Stimulated activated CD8-positive, alpha-beta memory T cell treated with anti-CD3 and anti-CD28 coated beads, Interleukin-15, amount 100 ng/mL, for 24 hours (primary cell): ENCODE data around the gene KSR2.

Source experiments
- DNase-seq: peaks from one replicate; pipeline ENCODE4 v3.0.0-alpha.2; 2020; ENCODE audit warnings: low read depth

The KSR2 gene

DNA sequence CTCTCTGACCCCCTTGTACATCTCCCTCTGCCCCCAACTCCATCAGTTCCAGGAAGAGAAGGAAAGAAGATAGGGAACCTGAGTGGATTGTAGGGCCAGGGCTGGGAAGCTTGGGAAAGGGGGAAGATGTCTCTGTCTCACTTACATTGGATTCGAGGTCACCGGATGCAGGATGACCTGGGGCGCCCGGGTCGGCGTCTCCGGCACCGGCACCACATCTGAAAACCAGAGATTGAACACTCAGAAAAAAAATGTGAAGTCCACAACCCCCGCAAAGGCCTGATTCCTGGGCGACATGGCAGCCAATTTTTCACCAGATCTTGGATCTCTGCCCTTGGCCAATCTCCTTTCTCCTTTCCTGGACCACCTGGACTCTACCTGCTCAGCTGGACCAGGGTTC lies 438.0 kb downstream of the KSR2 start:
- no peak for DNase-seq

DNA sequence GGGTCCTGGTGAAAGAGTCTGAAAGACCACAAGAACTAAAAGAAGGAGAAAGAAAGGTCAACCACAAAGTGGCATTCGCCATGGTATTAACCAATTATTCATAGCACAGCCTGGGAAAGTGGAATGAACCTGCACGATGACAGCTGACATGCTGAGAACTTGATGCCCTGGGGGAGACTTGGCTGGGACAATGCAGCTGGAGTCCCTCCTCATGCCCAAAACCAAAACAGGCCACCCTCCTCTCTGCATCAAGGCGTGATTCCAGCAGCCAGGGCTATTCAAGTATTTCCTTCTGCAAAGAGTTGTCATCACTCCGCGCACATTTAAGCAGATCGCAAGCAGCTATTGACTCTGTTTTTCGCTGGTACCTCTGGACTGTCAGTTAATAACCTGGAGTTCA lies 440.3 kb downstream of the KSR2 start:
- DNase-seq, result no peak

DNA sequence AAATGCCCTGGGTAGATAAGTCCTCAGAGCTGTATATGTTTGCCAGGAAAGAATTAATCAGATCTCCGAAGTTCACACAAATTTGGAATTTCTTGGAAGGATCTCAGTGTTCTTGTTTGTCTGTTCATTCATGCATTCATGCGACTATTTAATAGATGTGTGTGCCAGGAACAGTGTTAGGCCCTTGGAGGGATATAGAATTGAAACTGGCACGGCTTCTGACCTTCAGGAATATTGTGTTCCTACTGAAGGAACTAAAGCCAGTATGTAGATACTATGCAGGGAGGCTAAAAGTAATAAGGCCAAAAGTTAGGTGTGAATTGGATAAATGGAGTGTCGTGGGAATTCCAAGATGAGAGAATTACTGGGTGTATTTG lies 441.3 kb downstream of the KSR2 start:
- no peak for DNase-seq

DNA sequence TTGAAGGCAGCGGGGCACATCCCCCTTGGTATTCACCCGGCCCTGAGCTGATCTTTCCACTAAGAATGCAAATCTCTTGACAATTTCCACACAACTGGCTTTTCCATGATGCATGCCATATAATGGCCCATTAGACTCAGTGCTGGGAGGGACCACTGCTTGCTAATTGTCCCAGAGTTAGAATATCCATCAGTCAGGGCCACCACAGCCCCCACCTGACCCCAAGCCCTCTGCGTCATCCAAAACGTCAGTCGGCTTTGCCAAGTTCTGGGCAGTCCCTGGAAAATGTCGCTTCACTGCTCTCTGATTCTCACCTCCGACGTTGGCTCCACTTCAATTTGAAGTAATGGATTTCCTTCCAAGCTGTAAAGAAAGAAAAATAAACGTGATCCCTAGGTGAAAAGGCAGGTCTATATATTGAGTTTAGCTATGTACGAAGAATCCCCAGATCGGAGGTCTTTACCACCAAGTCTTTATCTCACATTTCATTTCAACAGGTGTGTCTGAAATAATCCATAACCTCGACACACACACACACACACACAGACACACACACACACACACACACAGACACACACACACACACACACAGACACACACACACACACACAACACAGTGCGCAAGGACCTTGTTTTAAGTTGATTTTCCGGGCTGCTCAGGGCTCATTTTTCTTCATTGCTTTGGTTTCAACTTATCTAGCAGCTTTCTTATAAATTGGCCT lies 441.9 kb downstream of the KSR2 start:
- DNase-seq, result no peak

DNA sequence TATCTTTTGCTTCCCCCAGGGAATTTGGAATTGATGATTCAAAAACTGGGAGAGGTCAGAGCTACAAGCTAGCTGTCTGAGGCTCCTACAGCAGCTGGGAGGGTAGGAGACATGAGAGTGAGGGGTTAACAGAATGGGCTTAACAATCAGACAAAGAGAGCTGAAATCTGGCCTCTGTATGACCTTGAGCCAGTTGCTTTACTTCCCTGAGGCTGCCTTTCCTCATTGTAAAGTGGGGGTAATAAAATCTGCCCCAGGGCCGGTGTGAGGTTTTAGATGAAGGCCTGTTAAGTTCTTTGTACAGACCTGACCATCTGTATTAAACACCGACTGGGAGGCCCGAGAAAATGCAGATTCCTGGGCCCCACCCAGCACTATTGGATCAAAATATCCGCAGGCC lies 443.0 kb downstream of the KSR2 start:
- DNase-seq, result no peak

DNA sequence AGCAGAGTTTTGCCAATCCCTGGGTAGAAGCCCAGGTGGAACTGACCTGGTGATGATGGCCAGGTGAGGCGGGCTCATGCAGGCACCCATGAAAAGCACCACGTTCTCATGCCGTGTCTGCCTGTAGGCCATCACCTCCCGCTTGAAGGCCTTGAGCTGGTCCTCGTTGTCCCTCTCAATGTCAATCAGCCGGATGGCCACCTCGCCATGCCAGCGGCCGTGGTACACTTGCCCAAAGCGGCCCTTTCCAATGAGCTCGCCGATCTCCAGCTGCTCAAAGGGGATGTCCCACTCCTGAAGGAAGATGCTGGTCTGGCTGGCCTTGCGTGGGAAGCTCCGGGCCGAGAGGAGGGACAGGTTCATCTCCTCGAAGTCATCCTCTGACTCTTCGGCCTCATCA lies 444.0 kb downstream of the KSR2 start:
- no peak for DNase-seq

DNA sequence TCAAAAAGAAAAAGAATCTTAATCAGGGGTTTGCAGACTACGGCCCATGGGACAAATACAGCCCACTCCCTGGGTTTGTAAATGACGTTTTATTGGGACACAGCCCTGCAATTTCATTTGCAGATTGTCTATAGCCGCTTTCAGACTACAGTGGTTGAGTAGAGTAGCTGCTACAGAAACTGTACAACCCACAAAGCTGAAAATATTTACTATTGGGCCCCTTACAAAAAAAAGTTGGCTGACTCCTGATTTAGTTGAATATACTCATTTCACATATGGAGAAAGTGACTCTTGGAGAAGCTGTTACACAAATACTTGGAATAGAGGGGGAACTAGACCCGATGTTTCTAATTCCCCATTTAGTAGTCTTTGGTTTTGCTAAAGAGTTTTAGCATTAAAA lies 444.8 kb downstream of the KSR2 start:
- no peak for DNase-seq

DNA sequence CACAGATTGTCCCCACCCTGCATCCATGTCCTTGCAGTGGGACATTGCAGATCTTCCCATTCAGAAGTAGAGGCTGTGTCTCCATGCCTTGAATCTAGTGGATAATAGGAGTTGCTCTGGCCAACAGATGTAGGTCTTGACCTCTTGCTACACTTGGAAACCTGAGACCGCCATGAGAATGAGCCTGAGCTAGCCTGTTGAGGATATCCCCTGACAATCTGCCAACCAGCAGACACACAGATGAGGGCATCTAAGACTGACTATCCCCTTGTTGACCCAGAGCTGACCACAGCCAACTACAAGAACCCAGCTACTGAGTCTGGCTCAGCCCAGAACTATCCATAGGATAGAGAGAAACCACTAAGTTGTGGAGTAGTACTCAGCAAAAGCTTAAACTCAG lies 446.2 kb downstream of the KSR2 start:
- DNase-seq, result no peak

DNA sequence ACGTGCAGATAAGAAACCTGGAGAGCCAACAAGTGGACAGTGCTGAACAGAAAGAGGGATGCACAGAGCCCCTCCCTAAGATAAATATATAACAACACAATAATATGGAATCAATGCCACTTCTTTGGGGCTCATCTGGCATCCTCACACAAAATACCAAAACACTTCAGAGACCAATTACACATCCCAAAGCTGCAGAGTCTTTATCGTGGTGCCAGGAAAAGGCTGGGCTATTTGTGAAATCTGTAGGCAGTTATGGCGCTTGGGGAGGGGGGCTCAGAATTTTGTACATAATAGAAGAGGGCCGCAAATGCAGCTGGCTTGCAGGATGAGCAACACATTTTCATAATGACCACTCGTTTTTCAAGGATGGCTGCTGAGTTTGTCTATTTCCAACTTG lies 446.9 kb downstream of the KSR2 start:
- DNase-seq, result no peak

DNA sequence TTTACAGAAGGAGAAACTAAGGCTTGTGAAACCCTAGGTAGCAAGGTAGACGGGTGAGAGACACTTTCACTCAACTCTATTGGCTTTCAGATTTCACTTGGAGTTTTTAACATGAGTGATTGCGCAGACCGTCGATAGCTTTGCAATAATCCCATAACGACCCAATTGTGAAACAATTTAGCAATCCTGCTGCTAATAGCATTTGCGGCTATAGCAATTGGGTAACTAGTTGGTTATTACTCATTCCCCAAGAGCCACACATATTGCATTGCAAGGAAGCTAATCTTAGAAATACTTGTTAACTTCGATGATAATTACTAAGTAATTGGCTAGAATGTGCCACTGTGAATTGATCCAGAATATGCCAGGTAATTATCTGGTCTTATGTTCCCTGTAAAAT lies 447.4 kb downstream of the KSR2 start:
- DNase-seq, result no peak

DNA sequence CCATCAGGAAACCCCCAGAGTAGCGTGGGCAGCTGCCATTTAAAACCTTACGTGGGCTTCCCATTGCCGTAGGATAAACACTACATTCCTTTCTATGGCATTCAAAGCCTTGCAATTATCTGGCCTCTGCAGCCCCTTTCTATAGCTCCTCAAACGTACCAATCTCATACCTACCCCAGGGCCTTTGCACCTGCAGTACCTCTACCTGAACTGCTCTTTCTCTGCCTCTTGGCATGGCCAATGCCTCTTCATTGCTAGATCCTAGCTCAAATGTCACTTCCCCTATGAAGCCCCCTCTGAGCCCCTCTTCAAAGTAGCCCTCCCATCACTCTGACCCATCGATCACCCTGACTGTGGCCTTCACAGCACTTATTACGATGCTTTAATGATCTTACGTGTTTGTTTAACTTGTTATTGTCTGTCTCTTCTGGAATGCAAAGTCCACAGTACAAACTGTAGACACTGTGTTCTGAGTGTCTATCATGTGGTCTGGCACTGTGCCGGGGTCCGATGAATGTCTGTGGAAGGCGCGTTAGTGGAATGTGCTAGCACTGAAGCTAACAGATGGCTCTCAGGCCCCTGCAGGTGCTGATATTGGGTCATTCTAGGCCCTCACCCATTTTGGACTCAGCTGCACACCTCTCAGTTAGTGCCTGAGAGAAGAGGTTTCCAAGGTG lies 450.1 kb downstream of the KSR2 start:
- no peak for DNase-seq

DNA sequence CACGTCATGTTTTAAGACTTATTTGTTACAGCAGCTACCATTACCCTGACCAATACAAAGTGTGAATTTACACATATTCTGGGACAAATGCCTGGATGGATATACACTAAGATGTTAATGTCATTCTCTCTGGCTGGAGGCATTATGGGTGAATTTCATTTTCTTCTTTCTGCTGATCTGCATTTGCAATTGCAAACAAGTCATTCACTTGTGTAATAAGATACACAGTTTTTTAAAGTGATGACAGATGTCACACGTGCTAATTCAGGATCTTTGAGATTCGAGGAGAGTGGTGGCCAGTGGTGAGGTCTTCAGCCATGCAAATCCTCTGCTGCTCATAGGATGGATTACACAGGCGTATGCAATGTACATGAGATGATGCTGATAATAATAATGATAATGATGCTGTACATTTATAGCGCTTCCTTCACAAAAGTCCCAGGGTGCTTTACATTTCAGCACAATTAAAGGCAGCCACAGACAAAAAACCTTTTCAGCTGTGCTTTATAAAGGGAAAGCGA lies 451.5 kb downstream of the KSR2 start:
- DNase-seq, result no peak

DNA sequence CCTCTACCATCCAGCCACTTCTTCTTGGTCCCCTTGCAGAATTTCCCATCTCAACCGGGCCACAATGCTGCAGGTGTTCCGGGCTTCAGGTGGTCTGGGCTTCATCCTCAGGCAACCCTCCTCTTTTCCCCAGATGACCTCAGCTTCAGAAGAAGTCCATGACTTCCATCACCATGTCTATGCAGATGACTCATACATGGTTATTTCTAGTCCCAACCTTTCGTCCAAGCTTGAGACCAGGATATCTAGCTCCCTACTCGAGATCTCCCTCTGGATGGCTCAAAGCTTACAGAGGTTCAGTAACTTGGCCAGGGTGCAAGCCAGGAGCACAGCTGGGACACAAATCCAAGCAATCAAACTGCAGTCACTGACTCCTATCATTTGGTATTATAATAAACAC lies 452.8 kb downstream of the KSR2 start:
- no peak for DNase-seq

DNA sequence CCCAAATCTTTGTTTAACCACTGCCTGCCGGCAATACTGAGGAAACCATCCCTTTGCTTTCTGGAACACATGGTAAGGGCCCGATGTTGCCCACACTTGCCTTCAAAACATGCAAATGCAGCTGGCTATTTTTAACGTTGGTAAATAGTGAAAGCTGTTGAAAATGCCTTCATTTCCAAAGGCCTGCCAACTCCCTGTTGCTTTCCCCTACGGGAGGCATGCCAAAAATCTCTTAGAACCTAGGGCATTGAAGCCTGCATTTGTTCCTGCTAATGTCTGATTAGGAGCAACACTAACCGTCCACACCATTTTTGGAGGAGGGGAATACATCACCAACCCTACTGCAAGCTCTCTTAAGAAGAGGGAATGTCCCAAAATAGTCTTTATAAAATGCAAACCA lies 454.8 kb downstream of the KSR2 start:
- DNase-seq, result no peak

DNA sequence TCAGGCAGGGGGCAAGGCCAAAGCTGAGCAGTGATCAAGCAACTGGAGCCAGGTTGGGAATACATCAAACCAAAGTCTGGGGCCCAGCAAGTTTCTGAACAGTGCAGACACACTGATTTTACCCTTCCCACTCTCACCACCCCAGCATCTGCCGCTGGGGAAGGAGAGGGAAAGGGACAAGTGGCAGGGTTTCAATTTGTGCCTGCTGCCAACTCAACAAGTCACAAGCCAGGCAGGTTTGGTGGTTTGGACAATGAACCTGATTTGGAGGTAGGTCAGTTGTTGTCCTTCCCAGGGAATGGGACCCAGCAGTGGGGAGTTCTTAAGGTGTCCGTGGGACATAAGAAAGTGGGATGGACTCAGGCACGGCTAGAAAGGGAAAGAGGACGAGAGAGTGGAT lies 455.4 kb downstream of the KSR2 start:
- no peak for DNase-seq

DNA sequence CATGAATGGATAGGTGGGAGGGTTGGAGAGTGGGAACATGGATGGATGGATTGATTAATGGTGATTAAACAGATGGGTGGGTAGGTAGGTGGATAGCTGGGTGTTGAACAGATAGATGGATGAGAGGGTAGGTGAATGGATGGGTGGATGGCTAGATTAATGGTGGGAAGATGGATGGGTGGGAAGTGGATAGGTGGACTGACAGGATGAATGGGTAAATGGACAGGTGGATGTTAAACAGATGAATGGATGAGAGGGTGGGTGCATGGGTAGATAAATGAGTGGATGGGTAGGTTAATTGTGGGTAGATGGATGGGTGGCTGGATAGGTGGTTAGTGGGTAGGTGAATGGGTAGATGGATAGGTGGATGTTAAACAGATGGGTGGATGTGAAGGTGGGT lies 460.3 kb downstream of the KSR2 start:
- no peak for DNase-seq

DNA sequence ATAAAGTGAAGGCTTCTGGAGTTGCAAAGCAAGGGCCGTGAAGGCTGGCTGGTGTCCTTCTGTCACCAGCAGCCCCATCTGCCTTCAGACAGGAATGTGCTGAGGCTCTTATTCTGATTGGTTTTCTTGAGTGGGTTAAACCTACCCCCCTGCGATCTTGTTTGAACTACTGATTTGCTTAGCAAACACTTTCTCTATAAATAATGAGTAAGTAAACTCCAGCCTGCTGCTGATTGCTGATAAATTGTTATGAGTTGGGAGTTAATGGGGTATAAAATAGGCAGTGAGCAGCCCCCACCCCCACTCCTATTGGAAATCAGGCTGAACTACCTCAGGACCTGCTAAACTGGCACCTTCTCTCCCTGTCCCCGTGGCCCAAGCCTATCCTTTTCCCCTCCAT lies 461.2 kb downstream of the KSR2 start:
- no peak for DNase-seq

DNA sequence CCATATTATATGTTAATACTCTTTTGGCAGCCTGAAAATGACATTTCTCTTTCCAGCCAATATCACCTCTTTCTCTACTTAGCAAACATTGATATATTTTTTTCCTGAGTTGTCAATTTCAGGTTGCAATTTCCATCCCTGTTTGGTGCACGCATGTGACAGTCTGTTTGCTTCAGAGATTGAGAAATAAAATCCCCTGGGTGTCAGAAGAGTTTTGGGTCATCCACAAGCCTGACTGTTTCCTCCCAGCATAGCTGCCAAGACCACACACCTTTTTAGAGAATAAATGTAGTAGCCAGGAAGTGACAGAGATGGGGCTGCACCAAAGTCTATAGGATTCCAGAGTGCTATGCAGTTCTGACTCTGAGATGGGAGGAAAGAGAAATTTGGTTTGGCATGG lies 462.5 kb downstream of the KSR2 start:
- DNase-seq, result no peak

DNA sequence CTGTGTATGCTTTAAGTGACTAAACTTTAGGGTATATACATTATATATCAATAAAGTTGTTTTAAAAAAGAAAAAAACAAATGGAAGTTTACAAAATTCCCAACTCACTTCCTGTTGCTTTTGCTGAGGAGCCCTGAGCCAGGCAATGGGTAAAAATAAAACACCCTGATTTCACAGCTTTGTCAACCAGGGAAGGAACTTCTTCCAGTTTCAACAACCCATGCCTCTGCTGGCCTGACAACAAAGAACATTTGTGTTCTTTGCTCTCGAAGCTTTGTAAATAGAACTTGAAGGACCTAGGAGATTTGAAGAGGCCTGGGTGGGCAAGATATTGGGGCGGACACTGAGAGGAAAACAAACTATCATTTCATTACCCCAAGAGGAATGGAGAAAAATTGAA lies 466.2 kb downstream of the KSR2 start:
- DNase-seq, result no peak

DNA sequence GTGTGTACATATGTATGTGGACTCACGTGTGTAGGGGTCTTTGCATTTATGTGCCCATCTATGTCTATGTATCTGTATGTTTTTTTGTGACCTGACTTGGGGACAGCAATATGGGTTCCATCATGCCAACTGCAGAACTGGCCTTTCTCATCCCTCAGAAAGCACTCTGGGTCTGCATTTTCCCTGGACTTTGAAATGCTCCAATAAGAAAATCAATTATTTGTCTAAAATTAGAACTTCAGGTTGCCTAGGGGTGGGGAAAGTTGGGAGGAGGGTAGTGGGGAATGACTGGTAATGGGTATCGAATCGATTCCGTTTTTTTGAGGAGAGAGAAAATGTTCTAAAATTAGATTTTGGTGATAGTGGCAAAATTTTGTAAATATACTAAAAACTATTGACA lies 466.6 kb downstream of the KSR2 start:
- DNase-seq, result no peak

DNA sequence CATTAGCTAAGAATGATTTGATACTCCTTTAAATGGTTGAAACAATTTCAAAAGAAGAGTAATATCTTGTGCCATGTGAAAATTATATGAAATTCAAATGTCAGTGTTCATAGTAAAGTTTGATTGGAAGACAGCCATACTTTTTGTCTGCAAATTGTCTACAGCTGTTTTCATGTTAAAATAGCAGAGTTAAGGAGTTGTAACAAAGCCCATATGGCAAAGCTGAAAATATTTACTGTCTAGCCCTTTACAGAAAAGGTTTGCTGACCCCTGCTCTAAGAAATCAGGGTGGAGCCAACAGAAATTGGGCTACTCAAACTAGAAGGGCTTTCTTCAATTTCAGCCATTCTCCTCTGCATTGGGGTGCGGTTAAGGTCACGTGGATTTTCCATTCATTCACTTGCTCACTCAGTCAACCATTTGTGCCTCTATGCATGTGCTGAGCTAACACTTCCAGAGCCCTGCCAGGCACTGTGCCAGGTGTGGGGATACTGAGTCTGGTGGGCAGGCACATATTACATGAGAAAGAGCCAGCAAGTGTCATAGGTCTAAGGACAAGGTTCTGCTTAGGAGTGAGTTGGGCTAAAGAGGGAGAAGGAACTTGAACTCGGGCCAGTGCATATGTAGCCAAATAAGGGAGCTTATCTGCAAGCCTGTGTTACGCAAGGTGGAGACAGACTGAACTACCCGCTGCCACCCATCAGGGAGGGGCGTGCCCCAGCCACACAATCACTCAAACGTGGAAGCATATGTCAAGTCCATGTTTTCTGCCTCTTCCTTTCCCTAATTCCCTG lies 467.5 kb downstream of the KSR2 start:
- DNase-seq, result no peak

DNA sequence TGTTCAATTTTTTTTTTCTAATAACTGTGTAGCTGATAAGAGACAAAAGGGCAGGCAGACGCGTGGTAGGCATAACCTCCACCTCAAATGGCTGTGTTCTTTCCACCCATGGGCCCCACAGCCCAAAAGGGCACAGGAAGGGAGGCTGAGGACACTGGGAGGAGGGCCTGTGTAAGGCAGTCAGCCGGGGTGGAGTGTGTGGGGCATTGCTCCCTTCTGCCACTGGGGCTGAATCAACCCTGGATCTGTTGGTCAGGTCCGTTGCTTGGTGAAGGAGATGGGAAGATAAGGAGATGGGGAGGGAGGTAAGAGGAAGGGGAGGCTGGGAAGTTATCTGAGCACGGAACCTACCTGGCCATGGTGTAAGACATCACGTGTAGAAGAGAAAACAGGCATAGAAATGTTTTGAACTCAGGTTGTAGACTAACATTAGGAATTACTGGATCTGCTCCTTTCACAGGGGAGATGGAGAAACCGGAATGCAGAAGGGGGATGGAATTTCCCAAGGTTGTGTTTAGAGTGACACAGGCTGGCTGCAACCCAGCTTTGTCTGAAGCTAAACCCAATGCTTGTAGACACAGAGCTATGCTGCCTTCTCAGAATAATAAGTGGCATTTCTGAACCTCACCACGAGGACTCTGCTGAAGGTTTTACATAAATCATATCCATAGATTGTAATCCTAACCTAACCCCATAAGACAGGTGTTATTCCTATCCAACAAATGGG lies 468.9 kb downstream of the KSR2 start:
- DNase-seq, result no peak

DNA sequence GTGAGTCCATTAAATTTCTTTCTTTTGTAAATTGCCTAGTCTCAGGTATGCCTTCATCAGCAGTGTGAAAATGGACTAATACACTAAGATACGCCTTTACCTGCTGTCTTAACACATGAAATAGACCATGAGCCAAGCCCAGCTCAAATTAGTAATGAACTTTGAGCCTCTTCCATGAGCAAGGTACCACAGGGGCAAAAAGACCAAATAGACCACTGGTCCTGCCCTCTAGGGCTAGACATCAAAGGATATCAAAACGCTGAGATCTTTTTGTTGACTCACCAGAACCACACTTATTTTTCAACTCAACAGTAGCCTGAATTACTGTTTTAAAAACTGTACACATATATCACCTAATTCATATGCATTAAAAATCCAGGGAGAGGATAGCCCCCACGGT lies 469.9 kb downstream of the KSR2 start:
- DNase-seq, result no peak
